SK-N-SH treated with all-trans-retinoic acid at 6 μM for 48 hours (cell line): ENCODE measurements around the gene DAD1.

Experiments used
- ARNTL ChIP-seq: fragments of 450-650 bp; formaldehyde crosslinking; IDR thresholded peaks from 2 replicates; pipeline ENCODE4 v1.5.0; 2020; ENCODE audit warnings: low read depth, mild to moderate bottlenecking, moderate library complexity, borderline replicate concordance
- CREB5 ChIP-seq: fragments of 250-450 bp; sonication (Bioruptor Pico); IDR thresholded peaks from 2 replicates; pipeline ENCODE4 v1.5.1; 2020; ENCODE audit warnings: low read depth, mild to moderate bottlenecking, moderate library complexity
- PPARA ChIP-seq: fragments of 250-450 bp; sonication (Bioruptor Pico); IDR thresholded peaks from 2 replicates; pipeline ENCODE4 v1.5.0; 2020; ENCODE audit warnings: mild to moderate bottlenecking, borderline replicate concordance
- TOX ChIP-seq: fragments of 250-450 bp; sonication (Bioruptor Pico); IDR thresholded peaks from 2 replicates; pipeline ENCODE4 v1.8.0; 2021; ENCODE audit warnings: mild to moderate bottlenecking, moderate library complexity, borderline replicate concordance
- ZFP3 ChIP-seq: fragments of 250-450 bp; sonication (Bioruptor Pico); IDR thresholded peaks from 2 replicates; pipeline ENCODE4 v1.5.0; 2020; ENCODE audit warnings: mild to moderate bottlenecking, moderate library complexity
- TF ChIP-seq, protein P1 (sequence below): fragments of 250-450 bp; sonication (Bioruptor Pico); IDR thresholded peaks from 2 replicates; pipeline ENCODE4 v1.8.0; 2021; ENCODE audit warnings: low read depth, mild to moderate bottlenecking, moderate library complexity, borderline replicate concordance

DNA sequence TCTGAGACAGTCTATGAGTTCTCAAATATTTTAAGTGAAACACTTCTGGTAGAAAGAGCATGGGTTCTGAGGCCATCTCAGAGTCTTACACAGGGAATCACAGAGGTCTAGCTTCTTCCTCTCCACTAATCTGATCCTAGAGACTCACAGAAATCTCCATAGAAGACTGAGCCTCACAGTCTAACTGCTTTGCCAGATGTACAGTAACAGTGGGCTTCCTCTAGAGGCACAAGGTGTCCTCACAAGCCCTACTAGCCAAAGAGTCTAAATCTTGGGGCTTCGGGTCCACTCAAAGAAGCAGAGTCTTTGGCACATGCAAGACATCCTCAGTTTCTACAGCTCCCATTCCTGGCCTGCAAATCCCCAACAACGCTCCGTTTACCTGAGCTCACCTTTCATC is 41.0 kb upstream of the DAD1 start:
- TF ChIP-seq PPARA: no peak
- no peak for TF ChIP-seq ARNTL
- no peak for TF ChIP-seq TOX (CRISPR knock-in tag)
- no peak for TF ChIP-seq ZFP3 (CRISPR knock-in tag)
- TF ChIP-seq CREB5 (CRISPR knock-in tag): no peak
- TF ChIP-seq, protein P1, sequence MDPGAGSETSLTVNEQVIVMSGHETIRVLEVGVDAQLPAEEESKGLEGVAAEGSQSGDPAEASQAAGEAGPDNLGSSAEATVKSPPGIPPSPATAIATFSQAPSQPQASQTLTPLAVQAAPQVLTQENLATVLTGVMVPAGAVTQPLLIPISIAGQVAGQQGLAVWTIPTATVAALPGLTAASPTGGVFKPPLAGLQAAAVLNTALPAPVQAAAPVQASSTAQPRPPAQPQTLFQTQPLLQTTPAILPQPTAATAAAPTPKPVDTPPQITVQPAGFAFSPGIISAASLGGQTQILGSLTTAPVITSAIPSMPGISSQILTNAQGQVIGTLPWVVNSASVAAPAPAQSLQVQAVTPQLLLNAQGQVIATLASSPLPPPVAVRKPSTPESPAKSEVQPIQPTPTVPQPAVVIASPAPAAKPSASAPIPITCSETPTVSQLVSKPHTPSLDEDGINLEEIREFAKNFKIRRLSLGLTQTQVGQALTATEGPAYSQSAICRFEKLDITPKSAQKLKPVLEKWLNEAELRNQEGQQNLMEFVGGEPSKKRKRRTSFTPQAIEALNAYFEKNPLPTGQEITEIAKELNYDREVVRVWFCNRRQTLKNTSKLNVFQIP: no peak
